Testis (tissue), 3 donors: ENCODE results near the gene MEG3. TPM values are rescaled to one million over a fixed set of nuclear protein-coding genes. Genes with fewer than 3 reads are reported as not detected.

Experiments
- DNase-seq: peaks from one replicate; pipeline ENCODE4 v3.0.0-alpha.2; 2019
- H3K27ac ChIP-seq, 2 donors: fragments of 200-600 bp; sonication (generic); one replicate each; pipeline ENCODE4 v1.5.1; 2019
- H3K27me3 ChIP-seq: fragments of 200-600 bp; sonication (generic); one replicate; pipeline ENCODE4 v1.5.1; 2019
- H3K36me3 ChIP-seq: fragments of 200-600 bp; sonication (generic); one replicate; pipeline ENCODE4 v1.5.1; 2017; ENCODE audit warnings: low read depth; ENCODE audit errors: missing control alignments
- H3K4me1 ChIP-seq: fragments of 200-600 bp; sonication (generic); one replicate; pipeline ENCODE4 v1.5.1; 2019
- H3K4me3 ChIP-seq, 2 donors: fragments of 200-600 bp; sonication (generic); one replicate each; pipeline ENCODE4 v1.5.1; 2017 to 2019
- H3K9me3 ChIP-seq: fragments of 200-600 bp; sonication (generic); one replicate; pipeline ENCODE4 v1.5.1; 2017
- POLR2A ChIP-seq: fragments of 450-650 bp; IDR thresholded peaks from one replicate; pipeline ENCODE4 v1.6.1; 2017; ENCODE audit warnings: antibody characterized with exemption, mild to moderate bottlenecking, moderate library complexity
- WGBS, 2 donors: methylation state at CpG; one replicate each; pipeline ENCODE4 v1.1.5; 2018; 5-methylcytosine and 5-hydroxymethylcytosine counted together
- intact Hi-C: fragments of 100-400 bp; cut with DNase I; formaldehyde crosslinking; loops from one replicate; pipeline ENCODE4 v1.15.1; 2023; ENCODE audit warnings: low total_unique reads
- polyA plus RNA-seq: library from polyadenylated mRNA; stranded (reverse); fragments of 350-450 nt; fragmentation: Illumina TruSeq; extraction: RNeasy Lipid Tissue Mini Kit (QIAGEN cat#74804); gene quantifications from one replicate; pipeline ENCODE4 v1.2.3, GENCODE V29; 2014; ENCODE audit warnings: low read depth, low replicate concordance; ENCODE audit not compliant: insufficient read depth
- total RNA-seq, 2 donors: library from RNA; depleted of rRNA; stranded (reverse); fragments of >200 nt; gene quantifications; one replicate each; pipeline ENCODE4 v1.2.3, GENCODE V29; 2016
- TF ChIP-seq, protein P1 (sequence below), 3 experiments: fragments of 450-650 bp in 2 of 3; fragments of 200-600 bp in 1 of 3; sonication (generic) in 1 of 3; IDR thresholded peaks; one replicate each; pipeline ENCODE4 v1.5.1; 2016 to 2019; ENCODE audit warnings: antibody characterized with exemption in 3 of 3, mild to moderate bottlenecking in 2 of 3, moderate library complexity in 1 of 3

The MEG3 gene
- total and polyA plus RNA-seq, 3 donors from 2014 or later: 107 to 324 (median 228) TPM

DNA sequence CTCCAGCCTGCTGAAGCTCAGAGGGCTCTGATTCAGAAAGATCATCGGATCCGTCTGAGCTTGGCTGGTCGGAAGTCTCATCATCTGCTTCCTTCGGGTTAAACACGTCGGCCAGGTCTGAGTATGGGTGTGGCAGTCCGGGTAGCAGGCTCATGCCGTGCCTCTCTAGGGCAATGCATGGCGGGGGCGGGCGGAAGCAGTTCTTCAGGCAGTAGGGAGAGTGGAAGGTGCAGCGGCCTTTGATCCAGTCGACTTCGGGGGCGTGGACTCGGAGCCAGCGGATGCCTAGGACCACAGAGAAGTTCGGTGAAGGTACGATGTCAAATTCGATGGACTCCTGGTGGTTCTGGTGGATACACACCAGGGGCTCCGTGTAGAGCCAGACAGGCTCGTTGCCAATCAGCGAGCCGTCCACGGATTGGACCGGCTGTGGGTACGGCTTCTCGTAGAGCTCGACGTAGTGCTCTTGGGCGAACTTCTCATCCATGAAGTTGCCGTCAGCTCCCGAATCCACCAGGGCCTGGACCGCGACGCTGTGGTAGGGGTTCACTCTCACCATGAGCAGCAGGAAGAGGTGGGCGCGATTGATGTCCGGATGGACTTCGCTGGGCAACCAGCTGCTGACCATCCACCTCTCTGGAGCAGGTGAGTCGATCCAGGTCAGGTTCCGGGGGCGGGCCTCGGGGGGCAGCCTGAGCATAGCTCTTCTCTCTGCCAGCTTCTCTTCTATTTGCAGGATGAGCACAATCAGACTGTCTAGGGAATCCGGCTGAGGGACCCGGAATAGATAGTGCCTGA is 57.3 kb downstream of the MEG3 start:
- no peak for DNase-seq
- H3K27me3 ChIP-seq: no peaks in the 10 kb centered on the region
- H3K9me3 ChIP-seq: no peaks in the 10 kb centered on the region
- intact Hi-C loops: no loop called here
- H3K36me3 ChIP-seq: no peaks in the 10 kb centered on the region
- no peak for TF ChIP-seq POLR2A
- TF ChIP-seq, protein P1, sequence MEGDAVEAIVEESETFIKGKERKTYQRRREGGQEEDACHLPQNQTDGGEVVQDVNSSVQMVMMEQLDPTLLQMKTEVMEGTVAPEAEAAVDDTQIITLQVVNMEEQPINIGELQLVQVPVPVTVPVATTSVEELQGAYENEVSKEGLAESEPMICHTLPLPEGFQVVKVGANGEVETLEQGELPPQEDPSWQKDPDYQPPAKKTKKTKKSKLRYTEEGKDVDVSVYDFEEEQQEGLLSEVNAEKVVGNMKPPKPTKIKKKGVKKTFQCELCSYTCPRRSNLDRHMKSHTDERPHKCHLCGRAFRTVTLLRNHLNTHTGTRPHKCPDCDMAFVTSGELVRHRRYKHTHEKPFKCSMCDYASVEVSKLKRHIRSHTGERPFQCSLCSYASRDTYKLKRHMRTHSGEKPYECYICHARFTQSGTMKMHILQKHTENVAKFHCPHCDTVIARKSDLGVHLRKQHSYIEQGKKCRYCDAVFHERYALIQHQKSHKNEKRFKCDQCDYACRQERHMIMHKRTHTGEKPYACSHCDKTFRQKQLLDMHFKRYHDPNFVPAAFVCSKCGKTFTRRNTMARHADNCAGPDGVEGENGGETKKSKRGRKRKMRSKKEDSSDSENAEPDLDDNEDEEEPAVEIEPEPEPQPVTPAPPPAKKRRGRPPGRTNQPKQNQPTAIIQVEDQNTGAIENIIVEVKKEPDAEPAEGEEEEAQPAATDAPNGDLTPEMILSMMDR (IDR thresholded peaks at IDR 0.05): no peak
- no peak overlapping the region for H3K27ac ChIP-seq
- WGBS, 2 donors: 73 to 80% methylated on average over 27 to 46 of the region's 46 CpGs
- H3K4me1 ChIP-seq: no peaks in the 10 kb centered on the region
- H3K4me3 ChIP-seq: no peak overlapping the region

DNA sequence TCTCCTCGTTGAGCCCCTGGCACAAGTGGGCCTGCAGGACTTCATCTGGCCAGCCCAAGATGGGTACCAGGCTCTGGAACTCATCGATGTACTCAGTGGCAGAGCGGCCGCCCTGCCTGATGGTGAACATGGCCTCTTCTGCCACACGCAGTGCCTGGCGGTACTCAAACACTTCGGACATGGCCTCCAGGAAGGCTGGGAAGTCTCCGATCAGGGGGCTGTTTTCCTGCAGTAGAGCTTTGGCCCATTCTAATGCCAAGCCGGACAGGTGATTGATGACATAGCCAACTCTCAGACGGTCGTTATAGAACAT is 57.8 kb downstream of the MEG3 start:
- intact Hi-C loops: no loop called here
- WGBS, 2 donors: 58 to 95% methylated on average over 2 to 11 of the region's 11 CpGs
- Histone ChIP-seq H3K9me3 (no peaks in the 10 kb centered on the region), H3K36me3 (no peaks in the 10 kb centered on the region), H3K4me1 (no peaks in the 10 kb centered on the region), H3K27ac (no peak overlapping the region), H3K27me3 (no peaks in the 10 kb centered on the region), H3K4me3 (no peak overlapping the region)
- no peak for DNase-seq
- TF ChIP-seq, protein P1 (IDR thresholded peaks at IDR 0.05): no peak
- no peak for TF ChIP-seq POLR2A

DNA sequence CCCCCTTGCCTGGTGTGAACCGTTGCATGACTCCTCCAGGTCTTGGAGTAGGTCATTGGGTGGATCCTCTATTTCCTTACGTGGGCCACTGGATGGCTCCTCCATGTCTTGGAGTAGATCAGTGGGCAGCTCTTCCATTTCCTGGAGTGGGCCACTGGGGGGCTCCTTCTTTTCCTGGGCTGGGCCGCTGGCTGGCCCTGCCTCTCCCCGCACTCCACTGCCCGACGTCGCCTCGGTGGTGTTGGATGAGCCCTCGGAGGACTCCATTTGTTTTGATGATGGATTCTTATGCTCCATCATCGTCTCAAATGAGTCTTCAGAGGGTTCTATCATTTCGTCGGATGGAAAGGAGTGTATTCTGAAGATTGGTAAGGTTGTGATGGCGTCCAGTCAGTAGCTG is 58.5 kb downstream of the MEG3 start:
- no peaks in the 10 kb centered on the region for H3K27me3 ChIP-seq
- H3K9me3 ChIP-seq: no peaks in the 10 kb centered on the region
- TF ChIP-seq, protein P1 (IDR thresholded peaks at IDR 0.05): no peak
- no peak for TF ChIP-seq POLR2A
- no peak for DNase-seq
- H3K36me3 ChIP-seq: no peaks in the 10 kb centered on the region
- intact Hi-C loops: no loop called here
- 93 to 98% methylated on average over 13 of the region's 13 CpGs for WGBS, 2 donors
- H3K4me3 ChIP-seq: no peak overlapping the region
- H3K27ac ChIP-seq: no peak overlapping the region
- H3K4me1 ChIP-seq: no peaks in the 10 kb centered on the region

DNA sequence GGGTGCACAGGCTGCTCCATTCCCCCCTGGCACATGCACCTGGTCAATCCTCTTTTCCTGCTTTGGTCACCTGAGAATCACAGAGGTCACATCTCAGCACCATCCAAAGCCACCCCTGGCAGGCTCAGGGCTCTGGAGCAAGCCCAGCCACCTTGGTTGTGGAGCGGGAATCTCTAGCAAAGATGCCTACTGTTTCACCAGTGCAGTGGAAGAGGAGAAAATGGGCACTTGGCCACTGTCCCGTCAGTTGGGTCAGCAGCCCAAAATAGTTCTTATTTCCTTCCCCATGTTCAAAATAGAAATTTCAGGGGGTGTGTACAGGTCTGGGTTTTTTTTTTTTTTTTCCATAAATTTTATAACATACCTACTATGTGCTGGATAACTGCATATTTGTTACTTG is 59.3 kb downstream of the MEG3 start:
- 80 to 82% methylated on average over 2 of the region's 2 CpGs for WGBS, 2 donors
- no peaks in the 10 kb centered on the region for H3K27me3 ChIP-seq

DNA sequence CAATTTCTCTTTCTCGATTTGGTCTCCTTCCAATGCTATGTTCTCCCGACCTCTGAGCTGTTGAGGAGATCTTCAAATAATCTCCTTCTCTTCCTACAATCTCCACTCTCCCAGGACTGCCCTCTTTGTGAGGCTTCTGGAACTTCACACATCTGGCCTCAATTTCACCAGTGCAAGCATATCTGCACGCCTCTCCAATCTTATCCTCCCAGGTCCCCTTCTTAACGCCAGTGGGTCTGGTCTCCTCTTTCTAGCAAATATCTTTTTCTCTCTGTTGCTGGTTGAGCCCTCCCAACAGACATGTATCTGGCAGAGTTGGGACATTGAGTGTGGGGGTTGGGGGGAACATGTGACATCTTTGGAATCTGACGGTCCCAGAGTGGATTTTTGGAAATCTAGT is 59.7 kb downstream of the MEG3 start:
- no peaks in the 10 kb centered on the region for H3K27me3 ChIP-seq
- WGBS, 2 donors: 49 to 57% methylated on average over 5 of the region's 5 CpGs
- H3K4me1 ChIP-seq: no peaks in the 10 kb centered on the region
- TF ChIP-seq, protein P1 (IDR thresholded peaks at IDR 0.05): no peak
- TF ChIP-seq POLR2A: no peak
- H3K36me3 ChIP-seq: no peaks in the 10 kb centered on the region
- no peak overlapping the region for H3K27ac ChIP-seq
- H3K9me3 ChIP-seq: no peaks in the 10 kb centered on the region
- intact Hi-C loops: no loop called here
- DNase-seq: no peak
- no peak overlapping the region for H3K4me3 ChIP-seq

More for the DNA sequence above, 59.3 kb downstream of the MEG3 start:
- no peaks in the 10 kb centered on the region for H3K36me3 ChIP-seq
- no peak for DNase-seq
- H3K27ac ChIP-seq: no peak overlapping the region
- TF ChIP-seq POLR2A: no peak
- intact Hi-C loops: no loop called here
- no peak overlapping the region for H3K4me3 ChIP-seq
- H3K9me3 ChIP-seq: no peaks in the 10 kb centered on the region
- no peaks in the 10 kb centered on the region for H3K4me1 ChIP-seq
